Measurements from ENCODE around the gene GPR137. TPM values are rescaled to one million over a fixed set of nuclear protein-coding genes. Genes with fewer than 3 reads are reported as not detected.

Gene GPR137
- total RNA-seq, 1 donor, result 14.4 TPM

DNA sequence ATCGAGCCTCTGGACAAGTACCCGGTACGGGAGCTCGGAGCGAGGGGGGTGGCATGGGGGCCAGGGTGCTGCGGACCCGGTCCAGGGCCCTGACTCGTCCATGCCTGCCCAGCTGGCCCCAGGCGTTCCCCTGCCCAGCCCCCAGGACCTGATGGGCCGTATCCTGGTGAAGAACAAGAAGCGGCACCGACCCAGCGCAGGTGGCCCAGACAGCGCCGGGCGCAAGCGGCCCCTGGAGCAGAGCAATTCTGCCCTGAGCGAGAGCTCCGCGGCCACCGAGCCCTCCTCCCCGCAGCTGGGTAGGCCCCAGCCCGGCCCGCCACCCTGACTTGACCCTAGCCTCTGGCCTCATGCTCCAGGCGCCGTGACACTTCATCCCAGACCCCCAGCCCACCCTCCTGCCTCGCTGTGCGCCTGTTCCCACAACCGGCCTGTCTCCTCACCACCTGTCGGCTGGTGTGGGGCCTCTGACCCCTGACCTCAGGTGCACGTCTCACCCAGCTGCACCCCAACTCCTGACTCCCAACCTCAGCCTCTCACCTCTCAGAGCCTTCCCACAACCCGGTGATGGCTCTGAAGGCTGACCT lies 26.6 kb upstream of the GPR137 start:
- TF ChIP-seq CTCF (IDR thresholded peaks at IDR 0.05; ENCODE audit: insufficient read depth, low read length), result no peak
- no peak overlapping the region for H3K4me3 ChIP-seq (ENCODE audit: low read depth, low read length)
- DNase-seq (ENCODE audit: low read depth), result no peak

GRCh38 chr11:64259533-64260067 lies 26.0 kb upstream of the GPR137 start:
- no peak for TF ChIP-seq CTCF (IDR thresholded peaks at IDR 0.05; ENCODE audit: insufficient read depth, low read length)
- no peak overlapping the region for H3K4me3 ChIP-seq (ENCODE audit: low read depth, low read length)
- no peak for DNase-seq (ENCODE audit: low read depth)

GRCh38 chr11:64260147-64260708 lies 25.4 kb upstream of the GPR137 start:
- no peak overlapping the region for H3K4me3 ChIP-seq (ENCODE audit: low read depth, low read length)
- no peak for DNase-seq (ENCODE audit: low read depth)
- no peak for TF ChIP-seq CTCF (IDR thresholded peaks at IDR 0.05; ENCODE audit: insufficient read depth, low read length)

GRCh38 chr11:64261556-64262080 lies 24.0 kb upstream of the GPR137 start:
- no peak for TF ChIP-seq CTCF (IDR thresholded peaks at IDR 0.05; ENCODE audit: insufficient read depth, low read length)
- H3K4me3 ChIP-seq (ENCODE audit: low read depth, low read length), result no peak overlapping the region
- no peak for DNase-seq (ENCODE audit: low read depth)

DNA sequence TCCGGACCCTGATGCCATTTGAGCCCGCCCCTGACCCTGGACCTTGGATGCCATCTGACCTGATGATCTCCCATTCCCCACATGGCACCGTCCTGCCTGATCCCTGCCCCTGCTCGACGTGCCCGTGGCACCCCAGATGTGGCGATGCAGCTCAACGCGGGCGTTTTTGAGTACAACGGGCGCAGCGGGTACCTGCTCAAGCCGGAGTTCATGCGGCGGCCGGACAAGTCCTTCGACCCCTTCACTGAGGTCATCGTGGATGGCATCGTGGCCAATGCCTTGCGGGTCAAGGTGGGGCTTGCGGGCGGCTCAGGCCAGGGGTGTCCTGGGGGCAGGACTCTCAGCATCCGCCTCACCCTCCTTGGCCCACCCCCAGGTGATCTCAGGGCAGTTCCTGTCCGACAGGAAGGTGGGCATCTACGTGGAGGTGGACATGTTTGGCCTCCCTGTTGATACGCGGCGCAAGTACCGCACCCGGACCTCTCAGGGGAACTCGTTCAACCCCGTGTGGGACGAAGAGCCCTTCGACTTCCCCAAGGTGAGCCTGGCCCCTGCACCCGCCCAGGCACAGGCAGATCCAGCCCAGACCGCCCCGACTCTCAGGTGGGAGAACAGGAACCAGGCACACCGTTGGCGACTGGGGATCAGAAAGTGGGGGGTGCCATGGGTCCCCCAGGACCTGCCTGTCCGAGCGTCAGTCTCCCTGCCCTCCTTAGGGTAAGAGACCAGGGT lies 23.2 kb upstream of the GPR137 start:
- no peak for DNase-seq (ENCODE audit: low read depth)
- TF ChIP-seq CTCF (IDR thresholded peaks at IDR 0.05; ENCODE audit: insufficient read depth, low read length), result no peak

DNA sequence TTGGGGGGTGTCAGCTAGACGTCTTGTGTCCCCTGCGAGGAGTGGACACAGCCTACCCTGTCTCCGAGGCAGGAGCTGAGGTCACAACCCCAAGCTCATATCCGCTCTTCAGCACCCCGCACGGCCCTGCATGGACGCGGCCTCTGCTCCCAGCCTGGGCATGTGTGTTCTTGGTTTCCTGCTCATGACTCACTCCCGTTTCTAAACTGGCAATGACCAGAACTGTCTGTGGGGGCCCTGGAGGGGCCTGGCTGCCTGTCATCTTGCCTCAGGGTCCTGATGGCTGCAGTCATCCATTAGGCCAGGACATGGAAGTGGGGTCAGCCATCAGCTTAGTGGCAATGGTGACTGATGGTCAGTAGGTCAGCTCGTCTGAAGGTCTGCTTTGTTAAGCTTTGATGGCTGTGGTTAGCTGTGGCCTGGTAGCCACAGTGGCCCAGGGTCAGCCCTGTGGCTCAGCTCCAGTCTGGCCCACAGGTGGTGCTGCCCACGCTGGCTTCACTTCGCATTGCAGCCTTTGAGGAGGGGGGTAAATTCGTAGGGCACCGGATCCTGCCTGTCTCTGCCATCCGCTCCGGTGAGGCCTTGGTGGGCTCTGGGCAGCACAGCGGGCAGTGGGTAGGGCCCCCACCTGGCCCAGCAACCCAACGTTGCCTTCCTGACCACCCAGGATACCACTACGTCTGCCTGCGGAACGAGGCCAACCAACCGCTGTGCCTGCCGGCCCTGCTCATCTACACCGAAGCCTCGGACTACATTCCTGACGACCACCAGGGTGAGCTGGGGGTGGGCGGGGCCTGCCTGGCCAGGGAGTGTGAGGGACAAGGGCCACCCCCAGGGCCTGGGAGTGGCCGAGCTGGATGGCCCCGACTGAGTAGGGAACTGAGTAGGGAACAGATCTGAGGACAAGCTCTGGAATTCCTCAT lies 22.4 kb upstream of the GPR137 start:
- DNase-seq (ENCODE audit: low read depth), result no peak

More for the DNA sequence above, 23.2 kb upstream of the GPR137 start:
- H3K4me3 ChIP-seq (ENCODE audit: low read depth, low read length), result no peak overlapping the region

More for the DNA sequence above, 22.4 kb upstream of the GPR137 start:
- no peak for TF ChIP-seq CTCF (IDR thresholded peaks at IDR 0.05; ENCODE audit: insufficient read depth, low read length)
- no peak overlapping the region for H3K4me3 ChIP-seq (ENCODE audit: low read depth, low read length)
